DND-41 (cell line): Measurements from ENCODE around the gene MICA.
A peak's percentile ranks its signal among the peaks of the same experiment; 100 is the strongest.
"Not testable (repeated sequence)": the region's sequence is repeated elsewhere in the genome, so short reads cannot be mapped to it uniquely, and the experiment has no call there.

Source experiments
- ATAC-seq: fragments of 200-7000 bp; cut with Tn5 transposase; 3 replicates; pipeline ENCODE4 v1.9.1; 2021; ENCODE audit warnings: low read depth; ENCODE audit not compliant: insufficient read depth
- DNase-seq: peaks from one replicate; pipeline ENCODE4 v3.0.0-alpha.2; 2020
- H2AFZ ChIP-seq: 2 replicates; pipeline ENCODE4 v1.6.0; 2012; ENCODE audit warnings: low read depth, low read length
- H3K27ac ChIP-seq: 2 replicates; pipeline ENCODE4 v1.5.1; 2012; ENCODE audit warnings: low read length, inconsistent platforms
- H3K27me3 ChIP-seq: fragments of 200-600 bp; sonication (generic); 2 replicates; pipeline ENCODE4 v1.6.0; 2012; ENCODE audit warnings: low read length, mild to moderate bottlenecking, inconsistent platforms; ENCODE audit not compliant: insufficient read depth, poor library complexity
- H3K36me3 ChIP-seq: 2 replicates; pipeline ENCODE4 v1.5.1; 2012; ENCODE audit warnings: low read length, inconsistent platforms; ENCODE audit not compliant: insufficient read depth
- H3K4me1 ChIP-seq: 2 replicates; pipeline ENCODE4 v1.5.1; 2012; ENCODE audit warnings: mild to moderate bottlenecking, low read length; ENCODE audit not compliant: insufficient read depth
- H3K4me2 ChIP-seq: 2 replicates; pipeline ENCODE4 v1.6.0; 2012; ENCODE audit warnings: mild to moderate bottlenecking, moderate library complexity, low read length, inconsistent platforms; ENCODE audit not compliant: insufficient read depth
- H3K4me3 ChIP-seq, 2 experiments: fragments of 200-600 bp in 1 of 2; shearing (Covaris generic) in 1 of 2; 2 replicates each; pipeline ENCODE4 v1.5.1; 2012 to 2016; ENCODE audit warnings: inconsistent platforms in 2 of 2, low read length in 2 of 2, mild to moderate bottlenecking in 2 of 2, low read depth in 1 of 2, moderate library complexity in 1 of 2
- H3K79me2 ChIP-seq: 2 replicates; pipeline ENCODE4 v1.6.0; 2012; ENCODE audit warnings: low read length, inconsistent platforms; ENCODE audit not compliant: insufficient read depth
- H3K9ac ChIP-seq: 2 replicates; pipeline ENCODE4 v1.6.0; 2012; ENCODE audit warnings: low read depth, mild to moderate bottlenecking, inconsistent platforms, low read length, moderate library complexity
- H3K9me3 ChIP-seq: 2 replicates; pipeline ENCODE4 v1.5.1; 2012; ENCODE audit warnings: low read length, moderate library complexity, mild to moderate bottlenecking, inconsistent platforms; ENCODE audit not compliant: insufficient read depth, severe bottlenecking
- H4K20me1 ChIP-seq: 2 replicates; pipeline ENCODE4 v1.6.0; 2012; ENCODE audit warnings: low read length; ENCODE audit not compliant: insufficient read depth
- EZH2 ChIP-seq: IDR thresholded peaks from 3 replicates; pipeline ENCODE4 v1.6.1; 2012; ENCODE audit warnings: borderline replicate concordance, low read depth, mild to moderate bottlenecking, moderate library complexity, low read length, inconsistent platforms; ENCODE audit not compliant: severe bottlenecking
- TF ChIP-seq, protein P1 (sequence below): IDR thresholded peaks from 2 replicates; pipeline ENCODE4 v1.5.1; 2012; ENCODE audit warnings: borderline replicate concordance, low read length, moderate library complexity, mild to moderate bottlenecking; ENCODE audit not compliant: poor library complexity, severe bottlenecking; ENCODE audit errors: extremely low read depth

The MICA gene

GRCh38 chr6:31438677-31439076, 35.3 kb downstream of the MICA start:
- Histone ChIP-seq H3K4me3 (no peak overlapping the region), H4K20me1 (no peaks in the 10 kb centered on the region), H3K9me3 (peaks cover 5% of the 10 kb centered on the region), H2AFZ (no peak overlapping the region), H3K79me2 (no peaks in the 10 kb centered on the region), H3K4me1 (peaks cover 7% of the 10 kb centered on the region), H3K27ac (no peak overlapping the region), H3K4me2 (no peak overlapping the region), H3K9ac (no peak overlapping the region), H3K36me3 (no peaks in the 10 kb centered on the region), H3K27me3 (peaks cover 14% of the 10 kb centered on the region)
- DNase-seq (no peak), ATAC-seq (no peak)
- no peak for TF ChIP-seq EZH2
- TF ChIP-seq, protein P1, sequence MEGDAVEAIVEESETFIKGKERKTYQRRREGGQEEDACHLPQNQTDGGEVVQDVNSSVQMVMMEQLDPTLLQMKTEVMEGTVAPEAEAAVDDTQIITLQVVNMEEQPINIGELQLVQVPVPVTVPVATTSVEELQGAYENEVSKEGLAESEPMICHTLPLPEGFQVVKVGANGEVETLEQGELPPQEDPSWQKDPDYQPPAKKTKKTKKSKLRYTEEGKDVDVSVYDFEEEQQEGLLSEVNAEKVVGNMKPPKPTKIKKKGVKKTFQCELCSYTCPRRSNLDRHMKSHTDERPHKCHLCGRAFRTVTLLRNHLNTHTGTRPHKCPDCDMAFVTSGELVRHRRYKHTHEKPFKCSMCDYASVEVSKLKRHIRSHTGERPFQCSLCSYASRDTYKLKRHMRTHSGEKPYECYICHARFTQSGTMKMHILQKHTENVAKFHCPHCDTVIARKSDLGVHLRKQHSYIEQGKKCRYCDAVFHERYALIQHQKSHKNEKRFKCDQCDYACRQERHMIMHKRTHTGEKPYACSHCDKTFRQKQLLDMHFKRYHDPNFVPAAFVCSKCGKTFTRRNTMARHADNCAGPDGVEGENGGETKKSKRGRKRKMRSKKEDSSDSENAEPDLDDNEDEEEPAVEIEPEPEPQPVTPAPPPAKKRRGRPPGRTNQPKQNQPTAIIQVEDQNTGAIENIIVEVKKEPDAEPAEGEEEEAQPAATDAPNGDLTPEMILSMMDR = no peak

DNA sequence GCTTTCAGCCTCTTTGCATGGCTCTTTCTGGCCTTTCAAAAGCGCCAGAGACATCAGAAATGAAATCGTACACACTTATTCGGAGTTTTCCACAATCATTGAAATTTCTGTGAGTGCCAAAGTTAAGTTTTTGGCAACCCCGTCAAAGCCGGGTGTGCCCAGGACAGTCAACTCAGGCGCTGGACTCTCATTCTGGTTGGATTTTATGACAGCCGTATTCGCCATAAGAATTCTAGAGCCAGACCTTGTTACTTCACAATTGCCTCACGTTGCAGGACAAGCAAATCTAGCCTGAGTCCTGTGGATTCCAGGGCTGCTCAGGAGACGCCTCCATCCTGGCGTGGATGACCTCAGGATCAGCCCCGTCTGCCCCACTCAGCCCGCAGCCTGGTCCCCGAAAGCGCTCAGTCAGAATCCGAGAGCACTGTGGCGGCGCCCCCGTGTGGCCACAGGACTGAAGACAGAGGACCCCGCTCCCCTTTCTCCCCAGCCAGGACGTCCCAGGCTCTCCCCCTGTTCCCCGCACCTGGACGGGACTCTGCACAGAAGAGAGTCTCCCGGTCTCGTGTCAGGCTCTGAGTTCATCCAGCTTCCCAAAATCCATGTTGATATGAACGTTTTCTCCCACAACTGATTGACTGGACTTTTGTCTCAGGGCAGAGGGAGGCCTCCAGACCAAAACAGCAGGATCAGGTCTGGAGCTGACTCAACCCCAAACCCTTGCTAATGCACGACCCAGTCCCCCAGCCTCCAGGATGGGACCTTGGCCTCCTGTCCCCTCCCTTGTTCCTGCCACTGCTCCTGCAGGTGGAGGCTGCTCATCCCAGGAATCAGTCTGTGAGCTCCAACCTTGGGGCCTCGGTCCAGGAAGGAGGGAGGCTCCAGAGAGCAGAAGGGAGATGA, 38.2 kb downstream of the MICA start:
- Histone ChIP-seq H3K4me3 (no peak overlapping the region), H3K9ac (no peak overlapping the region), H3K27me3 (peaks cover 25% of the 10 kb centered on the region), H3K4me1 (peaks cover 7% of the 10 kb centered on the region), H3K4me2 (peak overlapping the region; percentile 23; the same call in 1 of the 2 replicates), H3K9me3 (peaks cover 5% of the 10 kb centered on the region), H3K36me3 (no peaks in the 10 kb centered on the region), H2AFZ (no peak overlapping the region), H4K20me1 (no peaks in the 10 kb centered on the region), H3K27ac (no peak overlapping the region), H3K79me2 (no peaks in the 10 kb centered on the region)
- DNase-seq = peak; percentile 77
- no peak for TF ChIP-seq EZH2
- TF ChIP-seq, protein P1 = peak; percentile 86
- peak; percentile 99 for ATAC-seq

DNA sequence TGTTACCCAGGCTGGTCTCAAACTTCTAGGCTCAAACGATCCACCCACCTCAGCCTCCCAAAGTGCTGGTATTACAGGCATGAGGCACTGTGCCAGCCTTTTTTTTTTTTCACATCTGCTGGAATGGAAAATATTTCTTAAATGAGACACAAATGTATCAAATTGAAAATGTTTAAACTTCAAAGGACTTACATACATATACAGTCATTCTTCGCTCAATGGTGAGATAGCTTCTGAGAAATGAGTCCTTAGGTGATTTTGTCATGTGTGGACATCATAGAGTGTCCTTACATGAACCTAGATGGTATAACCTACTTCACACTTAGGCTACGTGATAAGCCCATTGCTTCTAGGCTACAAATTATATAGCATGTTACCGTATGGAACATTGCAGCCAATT, 43.1 kb downstream of the MICA start:
- DNase-seq = no peak
- Histone ChIP-seq H3K4me3 (no peak overlapping the region), H4K20me1 (no peaks in the 10 kb centered on the region), H3K27me3 (peaks cover 12% of the 10 kb centered on the region), H2AFZ (no peak overlapping the region), H3K27ac (no peak overlapping the region), H3K9ac (no peak overlapping the region), H3K9me3 (no peaks in the 10 kb centered on the region), H3K36me3 (no peaks in the 10 kb centered on the region), H3K79me2 (no peaks in the 10 kb centered on the region), H3K4me1 (peaks cover 5% of the 10 kb centered on the region), H3K4me2 (no peak overlapping the region)
- TF ChIP-seq EZH2 = no peak
- TF ChIP-seq, protein P1 = no peak
- no peak for ATAC-seq

DNA sequence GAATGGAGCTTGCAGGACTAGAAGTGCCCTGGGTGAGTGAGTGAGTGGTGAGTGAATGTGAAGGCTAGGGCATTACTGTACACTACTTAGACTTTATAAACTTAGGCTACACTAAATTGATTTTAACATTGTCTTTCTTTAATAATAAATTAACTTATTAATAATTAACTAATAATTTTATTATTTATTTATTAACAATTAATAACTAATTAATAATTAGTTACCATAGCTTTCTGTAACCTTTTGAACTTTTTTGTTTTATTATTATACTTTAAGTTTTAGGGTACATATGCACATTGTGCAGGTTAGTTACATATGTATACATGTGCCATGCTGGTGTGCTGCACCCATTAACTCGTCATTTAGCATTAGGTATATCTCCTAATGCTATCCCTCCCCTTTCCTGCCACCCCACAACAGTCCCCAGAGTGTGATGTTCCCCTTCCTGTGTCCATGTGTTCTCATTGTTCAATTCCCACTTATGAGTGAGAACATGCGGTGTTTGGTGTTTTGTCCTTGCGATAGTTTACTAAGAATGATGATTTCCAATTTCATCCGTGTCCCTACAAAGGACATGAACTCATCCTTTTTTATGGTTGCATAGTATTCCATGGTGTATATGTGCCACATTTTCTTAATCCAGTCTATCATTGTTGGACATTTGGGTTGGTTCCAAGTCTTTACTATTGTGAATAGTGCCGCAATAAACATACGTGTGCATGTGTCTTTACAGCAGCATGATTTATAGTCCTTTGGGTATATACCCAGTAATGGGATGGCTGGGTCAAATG, 43.8 kb downstream of the MICA start:
- H3K27ac ChIP-seq, H3K36me3 ChIP-seq, H3K9ac ChIP-seq, H3K4me3 ChIP-seq, H3K9me3 ChIP-seq, ATAC-seq, DNase-seq, H4K20me1 ChIP-seq, H3K4me2 ChIP-seq, H3K79me2 ChIP-seq, H2AFZ ChIP-seq, H3K4me1 ChIP-seq: not testable (repeated sequence)
- H3K27me3 ChIP-seq = peaks cover 11% of the 10 kb centered on the region
